HG03432 (cell line): ENCODE results near the gene XXYLT1.

Source experiments
- ATAC-seq: cut with Tn5 transposase; IDR thresholded peaks from one replicate; pipeline ENCODE4 v1.9.1; 2021; ENCODE audit warnings: mild to moderate bottlenecking, moderate library complexity; ENCODE audit not compliant: unreplicated experiment

XXYLT1 gene

GRCh38 chr3:195209847-195210265, 61.1 kb downstream of the XXYLT1 start:
- no peak for ATAC-seq

GRCh38 chr3:195209083-195209846, 61.7 kb downstream of the XXYLT1 start:
- no peak for ATAC-seq

- ATAC-seq: no peak
Observed at GRCh38 chr3:195208631-195209030, 62.3 kb downstream of the XXYLT1 start.

- ATAC-seq: peak; percentile 92
Observed at GRCh38 chr3:195208183-195208582, 62.8 kb downstream of the XXYLT1 start.

- peak; percentile 33 for ATAC-seq
Observed at GRCh38 chr3:195207731-195208130, 63.2 kb downstream of the XXYLT1 start.

GRCh38 chr3:195207056-195207455, 63.9 kb downstream of the XXYLT1 start:
- ATAC-seq: no peak

- ATAC-seq: no peak
Observed at GRCh38 chr3:195204360-195205163, 66.4 kb downstream of the XXYLT1 start.

GRCh38 chr3:195203606-195204005, 67.4 kb downstream of the XXYLT1 start:
- no peak for ATAC-seq

GRCh38 chr3:195201295-195201694, 69.7 kb downstream of the XXYLT1 start:
- ATAC-seq: no peak

GRCh38 chr3:195200010-195200822, 70.7 kb downstream of the XXYLT1 start:
- no peak for ATAC-seq

GRCh38 chr3:195198426-195199346, 72.3 kb downstream of the XXYLT1 start:
- no peak for ATAC-seq

GRCh38 chr3:195197765-195198425, 73.1 kb downstream of the XXYLT1 start:
- no peak for ATAC-seq

GRCh38 chr3:195196266-195196665, 74.7 kb downstream of the XXYLT1 start:
- no peak for ATAC-seq

- no peak for ATAC-seq
Observed at GRCh38 chr3:195195321-195196209, 75.4 kb downstream of the XXYLT1 start.

- no peak for ATAC-seq
Observed at GRCh38 chr3:195194559-195195206, 76.3 kb downstream of the XXYLT1 start.

GRCh38 chr3:195191580-195191979, 79.4 kb downstream of the XXYLT1 start:
- ATAC-seq: no peak

- no peak for ATAC-seq
Observed at GRCh38 chr3:195189821-195190220, 81.1 kb downstream of the XXYLT1 start.

- ATAC-seq: no peak
Observed at GRCh38 chr3:195188426-195188927, 82.5 kb downstream of the XXYLT1 start.
